GM23338 (cell line): ENCODE results near the gene ZNF484. TPM values are rescaled to one million over a fixed set of nuclear protein-coding genes. Genes with fewer than 3 reads are reported as not detected.

Source experiments
- ATAC-seq: fragments of 200-7000 bp; cut with Tn5 transposase; 3 replicates; pipeline ENCODE4 v1.9.1; 2020
- DNase-seq: peaks from one replicate; pipeline ENCODE4 v3.0.0-alpha.2; 2015; ENCODE audit warnings: low spot score
- H2AFZ ChIP-seq: fragments of 200-600 bp; sonication (generic); 2 replicates; pipeline ENCODE4 v1.8.0; 2016; ENCODE audit warnings: antibody characterized with exemption, mild to moderate bottlenecking, moderate library complexity
- H3F3A ChIP-seq: fragments of 200-600 bp; sonication (generic); replicated peaks from 2 replicates; pipeline ENCODE4 v1.8.0; 2017; ENCODE audit warnings: antibody characterized with exemption, mixed run types, low read depth
- H3K27ac ChIP-seq: fragments of 200-600 bp; sonication (generic); 2 replicates; pipeline ENCODE4 v1.6.1; 2016; ENCODE audit warnings: low read depth
- H3K27me3 ChIP-seq: fragments of 200-600 bp; sonication (generic); 2 replicates; pipeline ENCODE4 v1.8.0; 2016; ENCODE audit warnings: mild to moderate bottlenecking, mixed run types, moderate library complexity; ENCODE audit not compliant: insufficient read depth
- H3K36me3 ChIP-seq: fragments of 200-600 bp; sonication (generic); 2 replicates; pipeline ENCODE4 v1.8.0; 2016; ENCODE audit warnings: mild to moderate bottlenecking; ENCODE audit not compliant: insufficient read depth
- H3K4me1 ChIP-seq: fragments of 200-600 bp; sonication (generic); 2 replicates; pipeline ENCODE4 v1.8.0; 2016; ENCODE audit warnings: mild to moderate bottlenecking, moderate library complexity; ENCODE audit not compliant: insufficient read depth
- H3K4me2 ChIP-seq: fragments of 200-600 bp; sonication (generic); 2 replicates; pipeline ENCODE4 v1.7.1; 2017; ENCODE audit warnings: mixed run types
- H3K4me3 ChIP-seq: fragments of 200-600 bp; sonication (generic); 2 replicates; pipeline ENCODE4 v1.6.1; 2016; ENCODE audit warnings: mixed run types
- H3K79me2 ChIP-seq: fragments of 200-600 bp; sonication (generic); replicated peaks from 2 replicates; pipeline ENCODE4 v1.8.0; 2017; ENCODE audit warnings: mild to moderate bottlenecking; ENCODE audit not compliant: insufficient read depth
- H3K9me2 ChIP-seq: fragments of 200-600 bp; sonication (generic); 2 replicates; pipeline ENCODE4 v1.8.0; 2017; ENCODE audit not compliant: insufficient read depth
- H4K20me1 ChIP-seq: fragments of 200-600 bp; sonication (generic); replicated peaks from 2 replicates; pipeline ENCODE4 v1.8.0; 2017; ENCODE audit warnings: mild to moderate bottlenecking; ENCODE audit not compliant: insufficient read depth
- H3K27ac Mint-ChIP-seq: 2 replicates; pipeline ENCODE4 v1.8.0; 2020; ENCODE audit warnings: inconsistent platforms, mild to moderate bottlenecking, moderate library complexity, mixed read lengths
- H3K27me3 Mint-ChIP-seq: 3 replicates; pipeline ENCODE4 v1.8.0; 2022; ENCODE audit warnings: low read depth, mild to moderate bottlenecking, moderate library complexity, mixed read lengths, inconsistent platforms; ENCODE audit not compliant: insufficient read depth, poor library complexity
- H3K36me3 Mint-ChIP-seq: 3 replicates; pipeline ENCODE4 v1.8.0; 2021; ENCODE audit warnings: low read depth, mild to moderate bottlenecking, inconsistent platforms, moderate library complexity, mixed read lengths
- H3K4me1 Mint-ChIP-seq: 3 replicates; pipeline ENCODE4 v1.8.0; 2020; ENCODE audit warnings: mild to moderate bottlenecking, inconsistent platforms, mixed read lengths
- H3K4me3 Mint-ChIP-seq: 3 replicates; pipeline ENCODE4 v1.8.0; 2021; ENCODE audit warnings: moderate library complexity, mild to moderate bottlenecking, inconsistent platforms, mixed read lengths
- H3K9me3 Mint-ChIP-seq: 3 replicates; pipeline ENCODE4 v1.8.0; 2020; ENCODE audit warnings: moderate library complexity, mild to moderate bottlenecking, inconsistent platforms, mixed read lengths
- CREB1 ChIP-seq: fragments of 250-450 bp; sonication (Bioruptor Pico); IDR thresholded peaks from 2 replicates; pipeline ENCODE4 v1.5.0; 2020; ENCODE audit warnings: low read depth, mild to moderate bottlenecking, moderate library complexity
- ETS1 ChIP-seq: IDR thresholded peaks from 2 replicates; pipeline ENCODE4 v1.6.1; 2016; ENCODE audit warnings: antibody characterized with exemption
- EZH2 ChIP-seq: fragments of 200-600 bp; sonication (generic); IDR thresholded peaks from one replicate; pipeline ENCODE4 v1.8.0; 2017; ENCODE audit warnings: antibody characterized with exemption, mild to moderate bottlenecking, low read depth; ENCODE audit not compliant: unreplicated experiment
- EZH2phosphoT487 ChIP-seq: fragments of 200-600 bp; sonication (generic); IDR thresholded peaks from one replicate; pipeline ENCODE4 v1.8.1; 2018; ENCODE audit warnings: antibody characterized with exemption; ENCODE audit not compliant: unreplicated experiment
- JUNB ChIP-seq: IDR thresholded peaks from one replicate; pipeline ENCODE4 v1.6.1; 2016; ENCODE audit warnings: antibody characterized with exemption; ENCODE audit not compliant: unreplicated experiment
- NANOG ChIP-seq: IDR thresholded peaks from 2 replicates; pipeline ENCODE4 v1.6.1; 2016; ENCODE audit warnings: antibody characterized with exemption, borderline replicate concordance
- POLR2AphosphoS5 ChIP-seq: IDR thresholded peaks from 2 replicates; pipeline ENCODE4 v1.6.1; 2016; ENCODE audit warnings: antibody characterized with exemption, low read depth
- REST ChIP-seq: IDR thresholded peaks from one replicate; pipeline ENCODE4 v1.6.1; 2018; ENCODE audit warnings: antibody characterized with exemption; ENCODE audit not compliant: unreplicated experiment
- STAT1 ChIP-seq: IDR thresholded peaks from one replicate; pipeline ENCODE4 v1.6.1; 2016; ENCODE audit warnings: antibody characterized with exemption; ENCODE audit not compliant: unreplicated experiment
- ZNF114 ChIP-seq: fragments of 250-450 bp; sonication (Bioruptor Pico); IDR thresholded peaks from 2 replicates; pipeline ENCODE4 v1.5.0; 2020; ENCODE audit warnings: mild to moderate bottlenecking, moderate library complexity
- ZNF331 ChIP-seq: fragments of 250-450 bp; sonication (Bioruptor Pico); IDR thresholded peaks from 2 replicates; pipeline ENCODE4 v1.5.0; 2020; ENCODE audit warnings: low read depth, mild to moderate bottlenecking, moderate library complexity
- ZNF462 ChIP-seq: fragments of 250-450 bp; sonication (Bioruptor Pico); IDR thresholded peaks from 2 replicates; pipeline ENCODE4 v1.5.0; 2020; ENCODE audit warnings: mild to moderate bottlenecking, moderate library complexity
- polyA plus RNA-seq: library from polyadenylated mRNA; unstranded; fragments of >200 nt; fragmentation: Nextera tagmentation; extraction: Ambion mirVana; gene quantifications from 2 replicates; pipeline ENCODE4 v1.2.1, GENCODE V29; 2016
- total RNA-seq: library from RNA; depleted of rRNA; stranded (reverse); fragments of >200 nt; shearing (Covaris generic); gene quantifications from 2 replicates; pipeline ENCODE4 v1.2.3, GENCODE V29; 2014
- TF ChIP-seq, protein P1 (sequence below), 2 experiments: fragments of 200-600 bp in 1 of 2; sonication (generic) in 1 of 2; conservative IDR thresholded peaks; 2 replicates each; pipeline versions ENCODE4 v1.5.1 to v1.6.1; 2016 to 2017; ENCODE audit warnings: antibody characterized with exemption in 2 of 2, low read depth in 2 of 2, mild to moderate bottlenecking in 2 of 2, moderate library complexity in 1 of 2

Gene ZNF484
- total and polyA plus RNA-seq, 2 experiments from 2014 or later: 4.2 to 19.4 TPM

- no peaks in the 10 kb centered on the region; the same call in 2 of the 3 replicates for H3K4me1 Mint-ChIP-seq
- no peak overlapping the region for H3K27ac Mint-ChIP-seq
- ATAC-seq (no peak), DNase-seq (no peak)
- H3K9me2 ChIP-seq: no peaks in the 10 kb centered on the region
- H3K9me3 Mint-ChIP-seq: no peaks in the 10 kb centered on the region
- H3K27me3 ChIP-seq: no peaks in the 10 kb centered on the region
- no peak overlapping the region for H2AFZ ChIP-seq
- no peaks in the 10 kb centered on the region for H3K36me3 Mint-ChIP-seq
- TF ChIP-seq NANOG (no peak), JUNB (no peak), EZH2phosphoT487 (no peak), ZNF114 (no peak), ZNF331 (CRISPR knock-in tag) (no peak), EZH2 (no peak), ZNF462 (no peak), POLR2AphosphoS5 (no peak), ETS1 (no peak), STAT1 (no peak), CREB1 (CRISPR knock-in tag) (no peak), REST (no peak)
- TF ChIP-seq, protein P1, sequence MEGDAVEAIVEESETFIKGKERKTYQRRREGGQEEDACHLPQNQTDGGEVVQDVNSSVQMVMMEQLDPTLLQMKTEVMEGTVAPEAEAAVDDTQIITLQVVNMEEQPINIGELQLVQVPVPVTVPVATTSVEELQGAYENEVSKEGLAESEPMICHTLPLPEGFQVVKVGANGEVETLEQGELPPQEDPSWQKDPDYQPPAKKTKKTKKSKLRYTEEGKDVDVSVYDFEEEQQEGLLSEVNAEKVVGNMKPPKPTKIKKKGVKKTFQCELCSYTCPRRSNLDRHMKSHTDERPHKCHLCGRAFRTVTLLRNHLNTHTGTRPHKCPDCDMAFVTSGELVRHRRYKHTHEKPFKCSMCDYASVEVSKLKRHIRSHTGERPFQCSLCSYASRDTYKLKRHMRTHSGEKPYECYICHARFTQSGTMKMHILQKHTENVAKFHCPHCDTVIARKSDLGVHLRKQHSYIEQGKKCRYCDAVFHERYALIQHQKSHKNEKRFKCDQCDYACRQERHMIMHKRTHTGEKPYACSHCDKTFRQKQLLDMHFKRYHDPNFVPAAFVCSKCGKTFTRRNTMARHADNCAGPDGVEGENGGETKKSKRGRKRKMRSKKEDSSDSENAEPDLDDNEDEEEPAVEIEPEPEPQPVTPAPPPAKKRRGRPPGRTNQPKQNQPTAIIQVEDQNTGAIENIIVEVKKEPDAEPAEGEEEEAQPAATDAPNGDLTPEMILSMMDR (conservative IDR thresholded peaks at IDR 0.05; ENCODE audit: low read depth in 2 of 2): no peak
- no peak overlapping the region for H3K27ac ChIP-seq
- H3K27me3 Mint-ChIP-seq: no peaks in the 10 kb centered on the region
- no peaks in the 10 kb centered on the region for H3F3A ChIP-seq
- H3K4me3 ChIP-seq: no peak overlapping the region
- H3K36me3 ChIP-seq: no peaks in the 10 kb centered on the region
- H3K4me2 ChIP-seq: no peak overlapping the region
- no peak overlapping the region for H3K4me3 Mint-ChIP-seq
- H3K79me2 ChIP-seq: no peaks in the 10 kb centered on the region
- no peaks in the 10 kb centered on the region for H4K20me1 ChIP-seq
- H3K4me1 ChIP-seq: peaks cover 6% of the 10 kb centered on the region; the same call in 1 of the 2 replicates
Observed at GRCh38 chr9:92798358-92798757, 79.5 kb downstream of the ZNF484 start.
